Esophagus mucosa (tissue), 1 donor: ENCODE results near the gene COBL. TPM values are rescaled to one million over a fixed set of nuclear protein-coding genes. Genes with fewer than 3 reads are reported as not detected.
A peak's percentile ranks its signal among the peaks of the same experiment; 100 is the strongest.

ENCODE experiments used
- ATAC-seq: fragments of 200-7000 bp; cut with Tn5 transposase; one replicate; pipeline ENCODE4 v1.9.1; 2020
- total RNA-seq: library from RNA; stranded (reverse); gene quantifications from one replicate; pipeline ENCODE4 v1.2.4, GENCODE V29; 2023
- donor health status: DM: yes; HTN: yes; CAD: no.

Gene COBL
- total RNA-seq, 1 donor from 2014 or later = 10.4 TPM

- no peak for ATAC-seq
These were observed 331.5 kb downstream of the COBL start for GRCh38 chr7:50985096-50985495.

- no peak for ATAC-seq
These were observed 332.8 kb downstream of the COBL start for GRCh38 chr7:50983850-50984249.

- no peak for ATAC-seq
These were observed 334.0 kb downstream of the COBL start for GRCh38 chr7:50982626-50983025.

GRCh38 chr7:50981743-50982142 lies 334.9 kb downstream of the COBL start:
- no peak for ATAC-seq

GRCh38 chr7:50980411-50980810 lies 336.2 kb downstream of the COBL start:
- ATAC-seq = no peak

GRCh38 chr7:50978633-50979215 lies 337.9 kb downstream of the COBL start:
- no peak for ATAC-seq

- ATAC-seq = no peak
These were observed 339.2 kb downstream of the COBL start for GRCh38 chr7:50977421-50977820.

- no peak for ATAC-seq
These were observed 340.5 kb downstream of the COBL start for GRCh38 chr7:50976064-50976463.

GRCh38 chr7:50974240-50974639 lies 342.4 kb downstream of the COBL start:
- ATAC-seq = no peak

- no peak for ATAC-seq
These were observed 342.8 kb downstream of the COBL start for GRCh38 chr7:50973814-50974213.

- peak; percentile 77 for ATAC-seq
These were observed 346.5 kb downstream of the COBL start for GRCh38 chr7:50970092-50970491.
